ENCODE measurements around the gene TARDBP.
"Not testable (repeated sequence)": the region's sequence is repeated elsewhere in the genome, so short reads cannot be mapped to it uniquely, and the experiment has no call there.

Gene TARDBP

DNA sequence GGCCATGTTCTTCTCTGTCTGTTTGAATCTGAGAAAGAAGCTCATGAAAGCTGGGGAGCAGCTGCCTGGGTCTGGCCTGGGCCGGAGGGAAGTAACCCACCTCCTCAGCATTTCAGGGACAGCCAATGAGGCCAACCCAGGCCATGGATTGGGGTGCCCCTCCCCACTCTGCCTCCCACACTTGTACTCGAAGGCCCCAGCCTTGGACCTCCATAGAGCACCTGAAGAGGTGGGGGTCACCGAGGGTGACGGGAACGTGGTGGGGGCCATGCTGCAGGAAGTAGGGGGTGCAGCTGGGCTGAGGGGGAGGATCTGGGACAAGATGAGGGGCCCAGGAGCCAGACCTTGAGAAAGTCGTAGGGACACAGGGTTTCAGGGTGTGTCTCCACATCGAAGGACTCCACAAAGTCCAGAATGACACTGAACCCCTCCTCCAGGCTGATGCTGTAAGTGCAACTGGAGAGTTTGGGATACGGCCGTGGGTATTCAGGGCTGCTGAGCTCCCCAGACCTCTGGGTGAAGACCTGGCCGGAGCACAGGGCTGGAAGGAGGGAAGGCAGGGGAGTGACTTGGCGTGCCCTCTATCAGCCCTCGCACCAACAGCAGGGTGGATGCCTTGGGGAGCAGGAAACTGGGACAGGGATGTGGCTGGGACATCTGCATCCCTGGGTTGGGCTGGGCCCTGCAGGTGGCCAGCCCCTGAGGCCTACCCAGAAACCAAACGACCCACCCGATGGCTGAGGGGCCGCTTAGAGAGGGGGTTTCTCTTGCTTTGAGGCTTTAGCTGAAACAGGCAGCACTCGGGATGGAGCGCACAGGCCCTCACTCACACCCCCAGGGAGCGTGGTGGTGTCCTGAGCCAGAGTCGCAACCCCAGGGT, 30.8 kb downstream of the TARDBP start:
- DNase-seq (ENCODE audit: low spot score) = no peak

- no peak for DNase-seq (ENCODE audit: low spot score)
These were observed 31.8 kb downstream of the TARDBP start for GRCh38 chr1:11044086-11044848.

DNA sequence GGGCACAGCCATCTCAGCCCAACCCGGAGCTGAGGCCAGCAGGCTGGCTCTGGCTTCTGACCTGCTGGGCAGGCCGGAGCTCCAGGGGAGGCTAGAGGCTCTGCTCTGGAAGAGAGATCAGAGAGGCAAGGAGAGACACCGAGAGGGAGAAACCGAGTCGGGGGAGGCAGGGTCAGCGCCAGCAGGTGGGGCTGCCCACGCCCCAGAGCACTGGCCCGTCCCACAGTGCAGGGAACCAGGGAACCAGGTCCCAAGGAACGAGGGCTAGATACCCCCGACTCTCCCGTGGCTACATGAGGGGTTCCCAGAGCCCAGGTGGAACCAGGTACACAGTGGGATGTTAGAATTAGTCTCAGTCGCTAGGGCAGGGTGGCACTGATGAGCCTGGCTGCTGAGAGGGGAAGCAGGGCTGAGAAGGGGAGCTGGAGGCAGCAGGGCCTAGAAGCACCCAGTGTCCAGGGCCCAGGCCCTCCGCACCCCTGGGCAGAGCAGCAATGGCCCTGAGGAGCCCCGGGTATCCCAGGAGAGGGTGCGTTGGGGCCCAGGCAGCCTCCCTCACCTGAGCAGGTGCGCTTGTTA, 32.5 kb downstream of the TARDBP start:
- no peak for DNase-seq (ENCODE audit: low spot score)

GRCh38 chr1:11045428-11046269, 33.2 kb downstream of the TARDBP start:
- DNase-seq (ENCODE audit: low spot score) = no peak

DNA sequence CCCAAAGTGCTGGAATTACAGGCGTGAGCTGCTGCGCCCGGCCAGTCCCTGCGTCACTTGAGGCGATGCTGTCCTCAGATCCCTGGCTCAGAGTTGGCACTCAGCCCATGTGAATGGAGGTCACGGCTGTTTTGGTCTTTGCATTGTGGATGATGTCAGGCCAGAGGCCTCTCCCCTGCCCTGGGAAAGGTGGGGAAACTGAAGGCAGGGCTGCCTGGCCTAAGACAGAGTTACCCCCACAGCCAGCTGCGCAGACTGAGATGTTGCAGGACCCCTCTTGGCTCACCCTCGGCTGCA, 33.8 kb downstream of the TARDBP start:
- no peak for DNase-seq (ENCODE audit: low spot score)

GRCh38 chr1:11046625-11047365, 34.3 kb downstream of the TARDBP start, which contains the start of gene MASP2:
TSS of gene MASP2 (minus strand) at chr1:11047239. CDS start at chr1:11047207, 32 bp downstream.
- no peak for DNase-seq (ENCODE audit: low spot score)

- DNase-seq (ENCODE audit: low spot score) = not testable (repeated sequence)
These were observed 38.7 kb downstream of the TARDBP start for GRCh38 chr1:11051121-11051520.

DNA sequence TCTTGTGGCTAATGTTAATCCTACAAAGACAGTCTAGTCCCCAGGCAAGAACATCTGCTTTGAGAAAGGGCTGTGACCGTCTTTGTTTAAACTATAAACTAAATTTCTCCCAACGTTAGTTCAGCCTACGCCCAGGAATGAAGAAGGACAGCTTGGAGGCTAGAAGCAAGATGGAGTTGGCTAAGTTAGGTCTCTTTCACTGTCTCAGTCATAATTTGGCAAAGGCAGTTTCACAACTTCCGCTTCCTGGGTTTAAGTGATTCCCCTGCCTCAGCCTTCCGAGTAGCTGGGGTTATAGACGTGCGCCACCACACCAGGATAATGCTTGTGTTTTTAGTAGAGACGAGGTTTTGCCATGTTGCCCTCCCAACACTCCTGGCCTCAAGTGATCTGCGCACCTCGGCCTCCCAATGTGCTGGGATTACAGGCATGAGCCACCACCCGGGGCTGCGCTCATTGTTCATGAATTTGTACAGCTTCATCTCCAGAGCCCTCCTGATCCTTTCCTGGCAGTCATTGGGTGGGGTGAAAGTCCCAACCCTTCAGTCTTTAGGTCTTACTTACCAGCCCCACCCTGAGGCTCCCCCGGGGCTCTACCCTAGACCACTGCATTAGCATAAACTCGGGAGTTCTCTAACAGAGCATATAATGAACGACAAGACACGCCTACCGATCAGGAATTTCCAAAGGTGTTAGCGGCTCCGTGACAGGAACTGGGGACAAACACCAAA, 39.5 kb downstream of the TARDBP start:
- DNase-seq (ENCODE audit: low spot score) = no peak

- no peak for DNase-seq (ENCODE audit: low spot score)
These were observed 40.6 kb downstream of the TARDBP start for GRCh38 chr1:11052839-11053757.

GRCh38 chr1:11053758-11054137, 41.3 kb downstream of the TARDBP start:
- DNase-seq (ENCODE audit: low spot score) = no peak

GRCh38 chr1:11054181-11054580, 41.7 kb downstream of the TARDBP start:
- no peak for DNase-seq (ENCODE audit: low spot score)

DNA sequence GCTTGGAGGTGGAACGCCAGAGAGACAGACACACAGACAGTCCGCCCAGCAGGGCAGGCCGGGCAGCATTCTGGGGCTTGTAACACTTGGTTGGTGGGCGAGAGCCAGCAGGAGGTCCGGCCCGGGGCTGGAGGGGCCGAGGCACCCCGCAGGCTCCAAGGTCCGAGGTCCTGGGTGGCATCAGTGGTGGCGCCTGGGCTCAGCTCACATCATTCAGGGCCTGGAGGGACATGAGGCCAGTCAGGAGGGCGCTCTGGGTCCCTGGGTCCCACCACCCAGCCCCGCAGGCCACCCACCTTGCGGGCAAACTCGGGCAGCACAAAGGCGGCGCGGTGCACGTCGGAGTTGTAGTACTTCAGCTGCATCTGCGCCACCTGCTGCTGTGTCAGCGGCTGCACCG, 42.2 kb downstream of the TARDBP start:
- no peak for DNase-seq (ENCODE audit: low spot score)

- DNase-seq (ENCODE audit: low spot score) = no peak
These were observed 43.2 kb downstream of the TARDBP start for GRCh38 chr1:11055676-11056075.

DNA sequence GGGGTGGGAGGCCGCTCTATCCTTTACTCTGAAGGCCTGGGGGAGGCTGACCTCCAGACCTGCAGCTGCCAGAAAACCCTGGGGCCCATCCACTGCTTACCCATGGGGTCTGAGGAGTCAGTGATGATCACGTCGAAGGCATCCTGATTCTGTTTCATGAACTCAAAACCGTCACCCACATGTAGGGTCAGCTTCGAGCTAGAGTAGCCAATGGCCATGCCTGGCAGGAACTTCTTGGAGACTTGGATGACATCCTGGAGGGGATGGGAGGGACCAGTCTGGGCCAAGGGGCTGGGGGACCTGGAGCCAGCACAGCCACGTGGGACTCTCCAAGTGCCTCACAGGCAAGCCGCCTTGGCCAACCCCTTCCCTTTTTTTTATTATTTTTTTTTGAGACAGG, 44.0 kb downstream of the TARDBP start:
- no peak for DNase-seq (ENCODE audit: low spot score)

DNA sequence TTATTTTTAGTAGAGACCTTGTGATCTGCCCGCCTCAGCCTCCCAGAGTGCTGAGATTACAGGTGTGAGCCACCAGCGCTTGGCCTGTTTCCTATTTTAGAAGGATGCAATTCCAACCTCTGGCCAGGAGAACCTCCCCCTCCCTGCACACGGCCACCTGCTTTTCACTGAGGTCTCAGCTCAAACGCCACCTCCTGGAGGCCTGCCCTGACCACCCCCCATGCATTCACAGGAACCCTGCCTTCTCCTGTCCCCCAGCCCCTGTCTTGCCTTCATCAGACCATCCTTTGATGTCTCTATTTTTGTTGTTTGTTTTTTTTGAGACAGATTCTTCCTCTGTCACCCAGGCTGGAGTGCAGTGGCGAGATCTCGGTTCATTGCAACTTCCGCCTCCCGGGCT, 45.0 kb downstream of the TARDBP start:
- no peak for DNase-seq (ENCODE audit: low spot score)

DNA sequence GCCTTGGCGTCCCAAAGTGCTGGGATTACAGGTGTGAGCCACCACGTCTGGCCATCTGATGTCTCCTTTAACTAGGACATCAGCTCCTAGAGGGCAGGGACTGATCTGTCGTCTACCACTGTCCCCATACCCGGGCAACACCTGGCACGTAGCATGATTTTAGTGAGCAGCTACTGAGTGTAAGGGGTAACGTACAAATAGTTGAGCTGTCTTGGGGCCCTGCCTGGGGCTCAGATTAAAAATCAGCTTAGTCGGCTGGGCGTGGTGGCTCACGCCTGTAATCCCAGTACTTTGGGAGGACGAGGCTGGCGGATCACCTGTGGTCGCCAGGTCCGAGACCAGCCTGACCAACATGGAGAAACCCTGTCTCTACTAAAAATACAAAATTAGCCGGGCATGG, 45.6 kb downstream of the TARDBP start:
- DNase-seq (ENCODE audit: low spot score) = no peak

GRCh38 chr1:11058595-11059154, 46.2 kb downstream of the TARDBP start:
- DNase-seq (ENCODE audit: low spot score) = no peak

- peak; percentile 53 for DNase-seq (ENCODE audit: low spot score)
These were observed 46.9 kb downstream of the TARDBP start for GRCh38 chr1:11059155-11059967.

Measured in SW480 (cell line).